Endodermal cell (in vitro differentiated cells): ENCODE results near the gene ACTN4. TPM values are rescaled to one million over a fixed set of nuclear protein-coding genes. Genes with fewer than 3 reads are reported as not detected.

Experiments
- DNase-seq: peaks from one replicate; pipeline ENCODE4 v3.0.0-alpha.2; 2017
- H3K27ac ChIP-seq: 2 replicates; pipeline ENCODE4 v1.5.1; 2013; ENCODE audit warnings: mild to moderate bottlenecking, low read depth, low read length, moderate library complexity
- H3K27me3 ChIP-seq: 2 replicates; pipeline ENCODE4 v1.6.1; 2013; ENCODE audit warnings: mild to moderate bottlenecking, low read length, moderate library complexity; ENCODE audit not compliant: insufficient read depth, control insufficient read depth, poor library complexity, severe bottlenecking
- H3K36me3 ChIP-seq: 2 replicates; pipeline ENCODE4 v1.7.0; 2013; ENCODE audit warnings: mild to moderate bottlenecking, low read length, moderate library complexity; ENCODE audit not compliant: control insufficient read depth, insufficient read depth
- H3K4me1 ChIP-seq: one replicate; pipeline ENCODE4 v1.7.0; 2013; ENCODE audit warnings: low read length; ENCODE audit not compliant: control insufficient read depth, insufficient read depth
- H3K4me3 ChIP-seq: 2 replicates; pipeline ENCODE4 v1.5.1; 2013; ENCODE audit warnings: mild to moderate bottlenecking, low read length, moderate library complexity
- H3K9ac ChIP-seq: 2 replicates; pipeline ENCODE4 v1.6.1; 2013; ENCODE audit warnings: mild to moderate bottlenecking, low read length, moderate library complexity; ENCODE audit not compliant: poor library complexity, severe bottlenecking; ENCODE audit errors: extremely low read depth
- H3K9me3 ChIP-seq: 2 replicates; pipeline ENCODE4 v1.6.1; 2013; ENCODE audit warnings: mild to moderate bottlenecking, low read length, moderate library complexity; ENCODE audit not compliant: control insufficient read depth
- H3K27ac Mint-ChIP-seq: 2 replicates; pipeline ENCODE4 v1.8.0; 2020; ENCODE audit warnings: mixed read lengths
- H3K27me3 Mint-ChIP-seq: 2 replicates; pipeline ENCODE4 v1.8.0; 2021; ENCODE audit warnings: mild to moderate bottlenecking, mixed read lengths; ENCODE audit not compliant: insufficient read depth
- H3K36me3 Mint-ChIP-seq: 2 replicates; pipeline ENCODE4 v1.8.0; 2020; ENCODE audit warnings: low read depth, mixed read lengths
- H3K4me1 Mint-ChIP-seq: 2 replicates; pipeline ENCODE4 v1.8.0; 2020; ENCODE audit warnings: mixed read lengths
- H3K4me3 Mint-ChIP-seq: 2 replicates; pipeline ENCODE4 v1.8.0; 2020; ENCODE audit warnings: mild to moderate bottlenecking, moderate library complexity, mixed read lengths
- H3K9me3 Mint-ChIP-seq: 2 replicates; pipeline ENCODE4 v1.8.0; 2020; ENCODE audit warnings: mild to moderate bottlenecking, mixed read lengths
- WGBS, 2 experiments: methylation state at CpG; one replicate each; pipeline versions ENCODE4 v1.1.5 to v1.1.7; 2013; ENCODE audit warnings: missing lambda C conversion rate in 2 of 2, mixed read lengths in 1 of 2; ENCODE audit not compliant: insufficient coverage in 1 of 2, insufficient read length in 1 of 2; 5-methylcytosine and 5-hydroxymethylcytosine counted together
- total RNA-seq, 2 donors: library from RNA; stranded (reverse); fragmentation: NEBNext Ultra II Directional in 1 of 2; extraction: Animal tissue kit (Norgen Biotek cat#: 25700) in 1 of 2; gene quantifications; 2 replicates in 1 of 2; 3 replicates in 1 of 2; pipeline ENCODE4 v1.2.1, GENCODE V29; 2021
- TF ChIP-seq, protein P1 (sequence below): fragments of 200-600 bp; sonication (generic); conservative IDR thresholded peaks from 2 replicates; pipeline ENCODE4 v1.5.0; 2021; ENCODE audit warnings: antibody characterized with exemption, mild to moderate bottlenecking

ACTN4 gene
- total RNA-seq, 2 donors from 2014 or later = 378 to 437 TPM

DNA sequence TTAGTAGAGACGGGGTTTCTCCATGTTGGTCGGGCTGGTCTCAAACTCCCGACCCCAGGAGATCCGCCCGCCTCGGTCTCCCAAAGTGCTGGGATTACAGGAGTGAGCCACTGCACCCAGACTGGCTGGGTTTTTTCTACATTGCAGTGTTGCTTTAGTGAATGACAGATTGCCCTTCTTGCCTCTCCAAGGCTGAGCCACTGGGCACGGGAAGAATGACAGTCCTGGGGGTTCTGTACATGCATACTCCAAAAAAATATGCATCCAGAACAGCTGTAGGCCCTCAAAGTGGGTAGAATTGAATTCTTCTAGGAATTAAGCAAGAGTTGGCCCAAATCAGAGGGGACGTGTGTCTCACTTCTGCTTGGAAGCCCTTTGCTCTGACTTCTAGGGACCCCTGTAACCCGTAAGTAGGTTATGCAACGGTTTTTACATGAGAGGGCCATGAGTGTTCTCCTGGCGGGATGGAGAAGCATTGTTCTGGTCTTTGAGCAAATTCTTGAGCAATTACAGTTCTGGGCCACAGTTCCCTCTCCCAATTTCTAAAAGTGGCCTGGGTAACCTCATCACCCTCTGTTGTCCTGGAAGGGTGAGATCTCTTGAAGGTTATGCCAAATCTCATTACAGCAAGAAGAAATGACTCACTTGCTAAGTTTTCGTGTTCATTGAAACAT, 3.6 kb downstream of the ACTN4 start:
- peaks cover 18% of the 10 kb centered on the region for H3K4me1 ChIP-seq

DNA sequence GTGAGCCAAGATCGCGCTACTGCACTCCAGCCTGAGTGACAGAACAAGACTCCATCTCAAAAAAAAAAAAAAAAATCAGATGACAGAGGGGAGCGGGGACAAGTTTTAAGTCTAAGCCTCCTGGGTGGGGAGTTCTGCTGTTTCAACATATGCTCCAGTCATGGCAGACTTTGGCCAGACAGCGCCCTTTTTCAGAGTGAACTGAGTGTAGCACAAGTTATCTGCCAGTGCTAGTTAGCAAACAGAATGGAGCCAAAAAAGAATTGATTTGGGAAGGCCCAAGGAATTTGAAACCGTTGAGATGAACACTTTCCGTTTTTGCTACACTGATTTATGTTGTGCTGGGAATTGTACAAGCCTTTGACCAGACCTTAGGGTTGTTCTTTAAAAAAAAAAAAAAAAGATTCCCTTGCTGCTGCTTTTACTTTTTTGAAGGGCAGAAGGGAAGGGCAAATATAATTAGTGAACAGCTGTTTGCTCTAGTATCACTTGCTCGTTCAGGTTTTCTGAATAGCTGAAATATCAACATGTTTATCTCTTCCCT, 5.7 kb downstream of the ACTN4 start:
- H3K4me3 ChIP-seq = no peak overlapping the region
- peak overlapping the region; percentile 10 for H3K27ac Mint-ChIP-seq
- H3K9me3 ChIP-seq = no peaks in the 10 kb centered on the region
- H3K36me3 Mint-ChIP-seq = peaks cover 8% of the 10 kb centered on the region
- WGBS, 2 experiments = 77 to 88% methylated on average over 4 to 5 of the region's 7 CpGs
- H3K36me3 ChIP-seq = peaks cover 50% of the 10 kb centered on the region
- peak overlapping the region; percentile 100 for H3K4me3 Mint-ChIP-seq
- peaks cover 83% of the 10 kb centered on the region for H3K4me1 Mint-ChIP-seq
- no peak overlapping the region for H3K27ac ChIP-seq
- H3K9me3 Mint-ChIP-seq = no peaks in the 10 kb centered on the region
- TF ChIP-seq, protein P1, sequence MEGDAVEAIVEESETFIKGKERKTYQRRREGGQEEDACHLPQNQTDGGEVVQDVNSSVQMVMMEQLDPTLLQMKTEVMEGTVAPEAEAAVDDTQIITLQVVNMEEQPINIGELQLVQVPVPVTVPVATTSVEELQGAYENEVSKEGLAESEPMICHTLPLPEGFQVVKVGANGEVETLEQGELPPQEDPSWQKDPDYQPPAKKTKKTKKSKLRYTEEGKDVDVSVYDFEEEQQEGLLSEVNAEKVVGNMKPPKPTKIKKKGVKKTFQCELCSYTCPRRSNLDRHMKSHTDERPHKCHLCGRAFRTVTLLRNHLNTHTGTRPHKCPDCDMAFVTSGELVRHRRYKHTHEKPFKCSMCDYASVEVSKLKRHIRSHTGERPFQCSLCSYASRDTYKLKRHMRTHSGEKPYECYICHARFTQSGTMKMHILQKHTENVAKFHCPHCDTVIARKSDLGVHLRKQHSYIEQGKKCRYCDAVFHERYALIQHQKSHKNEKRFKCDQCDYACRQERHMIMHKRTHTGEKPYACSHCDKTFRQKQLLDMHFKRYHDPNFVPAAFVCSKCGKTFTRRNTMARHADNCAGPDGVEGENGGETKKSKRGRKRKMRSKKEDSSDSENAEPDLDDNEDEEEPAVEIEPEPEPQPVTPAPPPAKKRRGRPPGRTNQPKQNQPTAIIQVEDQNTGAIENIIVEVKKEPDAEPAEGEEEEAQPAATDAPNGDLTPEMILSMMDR = no peak
- H3K4me1 ChIP-seq = peaks cover 23% of the 10 kb centered on the region
- H3K9ac ChIP-seq = no peak overlapping the region
- H3K27me3 ChIP-seq = no peaks in the 10 kb centered on the region
- H3K27me3 Mint-ChIP-seq = no peaks in the 10 kb centered on the region
- no peak for DNase-seq

More for the DNA sequence above, 3.6 kb downstream of the ACTN4 start:
- Histone ChIP-seq H3K4me3 (peak overlapping the region; percentile 99), H3K27me3 (no peaks in the 10 kb centered on the region), H3K9me3 (no peaks in the 10 kb centered on the region), H3K9ac (no peak overlapping the region), H3K36me3 (peaks cover 33% of the 10 kb centered on the region), H3K27ac (no peak overlapping the region)
- 88 to 90% methylated on average over 4 to 12 of the region's 12 CpGs for WGBS, 2 experiments
- H3K36me3 Mint-ChIP-seq = peaks cover 3% of the 10 kb centered on the region
- TF ChIP-seq, protein P1 = no peak
- peak overlapping the region; percentile 90 for H3K27ac Mint-ChIP-seq
- no peak for DNase-seq
- H3K9me3 Mint-ChIP-seq = no peaks in the 10 kb centered on the region
- no peaks in the 10 kb centered on the region for H3K27me3 Mint-ChIP-seq
- H3K4me3 Mint-ChIP-seq = peak overlapping the region; percentile 100
- H3K4me1 Mint-ChIP-seq = peaks cover 67% of the 10 kb centered on the region

DNA sequence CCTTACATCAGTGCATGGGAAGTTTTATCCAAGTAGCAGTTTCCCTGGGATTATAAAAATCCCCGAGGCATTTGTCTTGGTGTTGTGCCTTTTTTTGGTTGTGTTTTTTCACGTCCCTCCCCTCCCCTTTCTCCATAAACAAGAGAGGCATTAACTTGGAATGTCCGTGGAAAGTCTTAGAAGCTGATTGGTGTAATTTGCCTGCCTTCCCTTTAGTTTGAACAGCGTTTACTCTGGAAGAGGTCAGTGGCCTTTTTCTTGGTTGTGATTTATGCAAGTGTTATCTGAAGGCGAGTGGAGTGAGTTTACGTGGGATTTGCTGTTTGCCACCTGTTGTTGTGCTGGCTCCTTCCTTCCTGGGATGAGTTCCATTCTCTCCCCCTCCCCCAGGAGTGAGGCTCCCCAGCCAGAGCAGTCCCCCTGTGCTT, 7.2 kb downstream of the ACTN4 start:
- no peaks in the 10 kb centered on the region for H3K27me3 ChIP-seq
- H3K27ac ChIP-seq = no peak overlapping the region
- Mint-ChIP-seq H3K27ac (peak overlapping the region; percentile 87), H3K4me3 (peak overlapping the region; percentile 31), H3K36me3 (peaks cover 8% of the 10 kb centered on the region), H3K9me3 (no peaks in the 10 kb centered on the region), H3K4me1 (peaks cover 87% of the 10 kb centered on the region), H3K27me3 (no peaks in the 10 kb centered on the region)
- no peak overlapping the region for H3K4me3 ChIP-seq
- H3K36me3 ChIP-seq = peaks cover 60% of the 10 kb centered on the region
- H3K9ac ChIP-seq = peak overlapping the region; percentile 8
- TF ChIP-seq, protein P1 = no peak
- WGBS, 2 experiments = 47 to 62% methylated on average over 2 to 3 of the region's 6 CpGs
- DNase-seq = peak; percentile 77
- peaks cover 27% of the 10 kb centered on the region for H3K4me1 ChIP-seq
- no peaks in the 10 kb centered on the region for H3K9me3 ChIP-seq
